ENCODE data around the gene GNPTAB. TPM values are rescaled to one million over a fixed set of nuclear protein-coding genes. Genes with fewer than 3 reads are reported as not detected.

The GNPTAB gene
- 36.0 and 44.2 TPM in 2 replicates for total RNA-seq

GRCh38 chr12:101830367-101831325 is at the start of gene GNPTAB:
TSS of gene GNPTAB (minus strand) at chr12:101830959. CDS start at chr12:101830675, 284 bp downstream.

GRCh38 chr12:101876861-101877805 is 46.4 kb upstream of the GNPTAB start, which contains the start of gene DRAM1:
TSS of gene DRAM1 (plus strand) at chr12:101877580. CDS start at chr12:101877790, 210 bp downstream.

GRCh38 chr12:101738920-101739665 is 91.7 kb downstream of the GNPTAB start, which contains the start of gene SYCP3:
TSS of gene SYCP3 (minus strand) at chr12:101739462. CDS start at chr12:101737935, 1,527 bp downstream.

GRCh38 chr12:101697197-101697929 is 133.4 kb downstream of the GNPTAB start, which contains the start of gene CHPT1:
TSS of gene CHPT1 (plus strand) at chr12:101697640. CDS start at chr12:101697862, 222 bp downstream.

Small RNA genes within 50 kb of the gene (small RNA-seq; reads per million reads assigned to genes)
- not detected for gene RNA5SP368
- gene RNA5SP369, result not detected
- gene RNU6-101P, result not detected
- gene RNU6-1183P, result not detected
- not detected for gene RNU6-172P
- gene RNY1P16, result not detected

Other genes with a start within 250 kb of the GNPTAB start
- gene MYBPC1, start 236.0 kb downstream of the GNPTAB start, total RNA-seq, result not detected in 2 replicates
- 33.0 and 41.2 TPM in 2 replicates for gene CHPT1, start 133.3 kb downstream of the GNPTAB start, total RNA-seq
- 0.16 TPM in 1 of 2 replicates, not detected in the other for gene SYCP3, start 91.5 kb downstream of the GNPTAB start, total RNA-seq
- 95.7 and 108 TPM in 2 replicates for gene DRAM1, start 46.6 kb upstream of the GNPTAB start, total RNA-seq
- gene WASHC3, start 231.0 kb upstream of the GNPTAB start, total RNA-seq, result 69.9 and 93.9 TPM in 2 replicates